OCI-LY3 (cell line): ENCODE data around the gene XKR7.

Experiments
- H2AFZ ChIP-seq: fragments of 200-600, 300-600 bp; shearing (Covaris generic); 2 replicates; pipeline ENCODE4 v1.6.0; 2014; ENCODE audit warnings: antibody characterized with exemption, low read depth, low read length
- H3K27ac ChIP-seq: fragments of 200-600, 300-600 bp; sonication (generic); 2 replicates; pipeline ENCODE4 v1.5.1; 2014; ENCODE audit warnings: mild to moderate bottlenecking, low read length, moderate library complexity, mixed read lengths
- H3K27me3 ChIP-seq: fragments of 200-600, 300-600 bp; sonication (generic); 2 replicates; pipeline ENCODE4 v1.6.1; 2014; ENCODE audit warnings: low read depth, low read length, mixed read lengths
- H3K36me3 ChIP-seq: fragments of 200-600, 300-600 bp; sonication (generic); replicated peaks from 2 replicates; pipeline ENCODE3; 2014; ENCODE audit warnings: low read depth, low read length, mixed read lengths
- H3K4me1 ChIP-seq: fragments of 300-600, 200-600 bp; sonication (generic); 2 replicates; pipeline ENCODE4 v1.6.1; 2014; ENCODE audit warnings: low read length, mixed read lengths
- H3K4me2 ChIP-seq: fragments of 200-600, 300-600 bp; sonication (generic); 2 replicates; pipeline ENCODE4 v1.6.1; 2014; ENCODE audit warnings: low read length, mixed read lengths
- H3K4me3 ChIP-seq: fragments of 300-600, 200-600 bp; sonication (generic); 2 replicates; pipeline ENCODE4 v1.5.1; 2014; ENCODE audit warnings: antibody characterized with exemption, mild to moderate bottlenecking, low read length, moderate library complexity
- H3K79me2 ChIP-seq: fragments of 300-600, 200-600 bp; shearing (Covaris generic); 2 replicates; pipeline ENCODE4 v1.6.1; 2014; ENCODE audit warnings: mild to moderate bottlenecking, low read length, mixed read lengths
- H3K9ac ChIP-seq: fragments of 300-600, 200-600 bp; shearing (Covaris generic); 2 replicates; pipeline ENCODE4 v1.6.0; 2014; ENCODE audit warnings: mild to moderate bottlenecking, low read length, moderate library complexity
- H3K9me3 ChIP-seq: fragments of 200-600, 300-600 bp; shearing (Covaris generic); 2 replicates; pipeline ENCODE4 v1.6.1; 2014; ENCODE audit warnings: low read length, mixed read lengths; ENCODE audit not compliant: insufficient read depth
- H4K20me1 ChIP-seq: fragments of 200-600, 300-600 bp; sonication (generic); 2 replicates; pipeline ENCODE4 v1.6.1; 2016; ENCODE audit warnings: low read length, mixed read lengths; ENCODE audit not compliant: insufficient read depth
- EZH2phosphoT487 ChIP-seq: fragments of 200-600 bp; shearing (Covaris generic); IDR thresholded peaks from 2 replicates; pipeline ENCODE4 v1.6.1; 2018; ENCODE audit warnings: antibody characterized with exemption, mixed run types, low read depth
- TF ChIP-seq, protein P1 (sequence below): fragments of 200-600, 300-600 bp; sonication (generic); IDR thresholded peaks from 2 replicates; pipeline ENCODE4 v1.5.1; 2014; ENCODE audit warnings: antibody characterized with exemption, low read length, low read depth

The XKR7 gene

DNA sequence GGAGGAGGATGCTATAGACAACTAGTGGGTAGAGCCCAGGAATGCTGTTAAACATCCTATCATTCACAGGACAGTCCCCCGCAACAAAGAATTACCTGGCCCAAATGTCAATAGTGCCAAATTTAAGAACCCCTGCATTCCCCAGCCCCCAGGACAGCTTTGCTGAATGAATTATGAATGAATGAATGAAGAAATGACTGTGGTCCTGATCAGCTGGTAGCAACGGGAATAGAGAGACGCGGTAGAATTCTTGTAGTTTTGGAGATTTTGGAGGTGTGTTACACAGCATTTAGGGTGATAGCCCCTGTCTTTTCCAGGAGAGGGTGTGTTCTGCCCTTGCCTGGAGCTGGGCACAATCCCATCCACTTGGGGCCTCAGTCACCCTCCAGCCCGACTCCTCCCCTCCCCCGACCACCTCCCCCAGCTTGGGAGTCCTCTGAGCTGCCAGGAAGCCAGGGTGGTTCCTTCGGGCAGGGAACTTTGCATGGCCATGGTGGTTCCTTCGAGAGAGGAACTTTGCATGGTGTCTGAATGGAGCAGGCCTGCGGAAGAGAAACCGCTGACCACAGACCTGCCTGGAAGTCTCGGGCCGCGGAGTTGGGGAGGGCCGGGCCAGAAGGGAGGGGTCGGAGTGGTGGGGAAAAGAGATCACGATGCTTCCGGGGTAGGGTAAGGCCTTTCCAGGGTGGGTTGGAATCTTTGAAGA, 83.1 kb downstream of the XKR7 start:
- TF ChIP-seq EZH2phosphoT487 = no peak
- TF ChIP-seq, protein P1, sequence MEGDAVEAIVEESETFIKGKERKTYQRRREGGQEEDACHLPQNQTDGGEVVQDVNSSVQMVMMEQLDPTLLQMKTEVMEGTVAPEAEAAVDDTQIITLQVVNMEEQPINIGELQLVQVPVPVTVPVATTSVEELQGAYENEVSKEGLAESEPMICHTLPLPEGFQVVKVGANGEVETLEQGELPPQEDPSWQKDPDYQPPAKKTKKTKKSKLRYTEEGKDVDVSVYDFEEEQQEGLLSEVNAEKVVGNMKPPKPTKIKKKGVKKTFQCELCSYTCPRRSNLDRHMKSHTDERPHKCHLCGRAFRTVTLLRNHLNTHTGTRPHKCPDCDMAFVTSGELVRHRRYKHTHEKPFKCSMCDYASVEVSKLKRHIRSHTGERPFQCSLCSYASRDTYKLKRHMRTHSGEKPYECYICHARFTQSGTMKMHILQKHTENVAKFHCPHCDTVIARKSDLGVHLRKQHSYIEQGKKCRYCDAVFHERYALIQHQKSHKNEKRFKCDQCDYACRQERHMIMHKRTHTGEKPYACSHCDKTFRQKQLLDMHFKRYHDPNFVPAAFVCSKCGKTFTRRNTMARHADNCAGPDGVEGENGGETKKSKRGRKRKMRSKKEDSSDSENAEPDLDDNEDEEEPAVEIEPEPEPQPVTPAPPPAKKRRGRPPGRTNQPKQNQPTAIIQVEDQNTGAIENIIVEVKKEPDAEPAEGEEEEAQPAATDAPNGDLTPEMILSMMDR = no peak; the same call in none of the 2 replicates
- Histone ChIP-seq H3K27me3 (no peaks in the 10 kb centered on the region), H3K9ac (peak overlapping the region; percentile 100), H3K36me3 (peaks cover 26% of the 10 kb centered on the region), H3K27ac (peak overlapping the region; percentile 91), H3K4me2 (peak overlapping the region; percentile 95), H3K9me3 (no peaks in the 10 kb centered on the region), H4K20me1 (peaks cover 20% of the 10 kb centered on the region), H2AFZ (no peak overlapping the region), H3K79me2 (peaks cover 45% of the 10 kb centered on the region), H3K4me3 (peak overlapping the region; percentile 94), H3K4me1 (peaks cover 37% of the 10 kb centered on the region)

- peak overlapping the region; percentile 95 for H3K4me2 ChIP-seq
- no peaks in the 10 kb centered on the region for H3K27me3 ChIP-seq
- peak overlapping the region; percentile 94 for H3K4me3 ChIP-seq
- peaks cover 23% of the 10 kb centered on the region for H4K20me1 ChIP-seq
- peaks cover 29% of the 10 kb centered on the region for H3K36me3 ChIP-seq
- no peak overlapping the region for H2AFZ ChIP-seq
- no peaks in the 10 kb centered on the region for H3K9me3 ChIP-seq
- H3K9ac ChIP-seq = peak overlapping the region; percentile 100
- H3K4me1 ChIP-seq = peaks cover 43% of the 10 kb centered on the region
- TF ChIP-seq, protein P1 = no peak
- TF ChIP-seq EZH2phosphoT487 = no peak
- H3K79me2 ChIP-seq = peaks cover 52% of the 10 kb centered on the region
- H3K27ac ChIP-seq = peak overlapping the region; percentile 91
Measured at GRCh38 chr20:32051720-32052089, 83.8 kb downstream of the XKR7 start.

DNA sequence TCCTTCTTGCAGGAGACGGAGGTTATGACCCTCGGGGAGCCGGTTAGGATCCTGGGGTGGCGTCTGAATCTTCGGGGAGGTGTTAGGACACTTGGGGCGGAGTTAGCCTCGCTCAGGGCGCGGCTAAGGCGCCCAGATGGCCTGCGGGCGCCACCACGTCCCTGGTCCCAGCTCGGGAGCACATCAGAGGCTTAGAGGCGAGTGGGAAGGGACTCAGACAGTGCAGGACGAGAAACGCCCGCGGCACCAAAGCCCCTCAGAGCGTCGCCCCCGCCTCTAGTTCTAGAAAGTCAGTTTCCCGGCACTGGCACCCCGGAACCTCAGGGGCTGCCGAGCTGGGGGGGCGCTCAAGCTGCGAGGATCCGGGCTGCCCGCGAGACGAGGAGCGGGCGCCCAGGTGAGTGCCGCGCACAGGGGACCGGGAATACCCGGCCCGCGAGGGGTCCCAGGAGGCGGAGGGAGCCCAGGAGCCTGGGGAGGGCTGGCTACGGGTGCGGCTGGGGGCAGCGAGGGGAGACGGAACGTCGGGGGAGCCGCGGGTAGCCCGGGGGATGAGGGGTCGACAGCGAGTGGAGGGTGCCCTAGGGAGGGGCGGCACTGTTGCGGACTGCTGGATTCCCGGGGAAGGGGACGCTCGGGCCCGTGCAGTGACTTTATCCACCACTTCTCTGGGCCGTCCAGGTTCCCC, 84.3 kb downstream of the XKR7 start, which contains the start of gene HCK:
HCK (plus strand) TSS at position 153 of the 688 bp plus-strand sequence.
- peaks cover 29% of the 10 kb centered on the region for H4K20me1 ChIP-seq
- H3K9me3 ChIP-seq = no peaks in the 10 kb centered on the region
- H3K4me3 ChIP-seq = peak within 1 kb of the TSS; percentile 94
- peaks cover 49% of the 10 kb centered on the region for H3K4me1 ChIP-seq
- H3K9ac ChIP-seq = peak within 1 kb of the TSS; percentile 100
- H3K4me2 ChIP-seq = peak within 1 kb of the TSS; percentile 95
- H3K36me3 ChIP-seq = peaks cover 34% of the 10 kb centered on the region
- peak within 1 kb of the TSS; percentile 91 for H3K27ac ChIP-seq
- no peak within 1 kb of the TSS for H2AFZ ChIP-seq
- peaks cover 57% of the 10 kb centered on the region for H3K79me2 ChIP-seq
- no peaks in the 10 kb centered on the region for H3K27me3 ChIP-seq
- TF ChIP-seq EZH2phosphoT487 = no peak
- TF ChIP-seq, protein P1 = peak; percentile 38; the same call in 1 of the 2 replicates

DNA sequence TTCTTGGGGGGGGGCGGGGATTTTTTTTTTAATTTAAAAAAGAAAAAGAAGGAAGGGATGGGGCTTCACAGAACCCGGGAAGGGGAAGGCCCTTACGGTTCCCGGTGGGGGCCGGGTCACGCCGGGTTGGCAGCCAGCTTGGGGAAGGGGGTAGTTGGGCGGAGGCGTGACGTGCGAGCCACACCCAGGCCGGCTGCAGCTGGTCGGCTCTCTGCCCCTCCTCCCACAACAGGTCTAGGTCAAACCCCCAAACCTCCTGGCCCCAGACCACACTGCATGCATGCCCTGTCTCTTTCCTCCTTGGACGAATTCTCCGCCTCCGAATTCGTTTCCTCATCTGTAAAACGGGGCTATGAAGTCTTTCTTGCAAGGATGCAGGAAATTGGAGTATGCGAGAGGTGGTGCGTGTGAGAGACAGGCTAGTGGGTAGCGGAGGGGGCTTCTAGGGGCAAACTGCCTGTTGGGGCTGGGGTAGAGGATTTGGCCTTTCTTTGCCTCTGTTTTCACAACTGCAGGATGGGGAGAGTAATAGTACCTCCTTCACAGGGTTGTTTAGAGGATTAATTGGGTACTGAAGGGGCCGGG, 84.9 kb downstream of the XKR7 start:
- Histone ChIP-seq H3K27ac (peak overlapping the region; percentile 91), H3K9ac (peak overlapping the region; percentile 100), H3K4me2 (peak overlapping the region; percentile 95), H3K4me1 (peaks cover 55% of the 10 kb centered on the region), H4K20me1 (peaks cover 35% of the 10 kb centered on the region), H3K36me3 (peaks cover 39% of the 10 kb centered on the region), H2AFZ (no peak overlapping the region), H3K79me2 (peaks cover 63% of the 10 kb centered on the region), H3K4me3 (peak overlapping the region; percentile 94), H3K27me3 (no peaks in the 10 kb centered on the region), H3K9me3 (no peaks in the 10 kb centered on the region)
- TF ChIP-seq, protein P1 = no peak
- no peak for TF ChIP-seq EZH2phosphoT487
